GM06990 (cell line): ENCODE data around the gene SLC41A1.

Experiments used
- DNase-seq: peaks from one replicate; pipeline ENCODE4 v3.0.0-alpha.2; 2011; ENCODE audit not compliant: insufficient read length; ENCODE audit errors: extremely low read depth
- H3K27me3 ChIP-seq: replicated peaks from 2 replicates; pipeline ENCODE4 v1.6.0; 2011; ENCODE audit warnings: low read length; ENCODE audit not compliant: control insufficient read depth, insufficient read depth
- H3K36me3 ChIP-seq: 2 replicates; pipeline ENCODE4 v1.5.1; 2011; ENCODE audit warnings: low read length; ENCODE audit not compliant: control insufficient read depth, insufficient read depth
- H3K4me3 ChIP-seq: replicated peaks from 2 replicates; pipeline ENCODE4 v1.5.1; 2011; ENCODE audit warnings: low read depth, mild to moderate bottlenecking, control low read depth, low read length
- CTCF ChIP-seq: IDR thresholded peaks from 2 replicates; pipeline ENCODE4 v1.5.1; 2011; ENCODE audit warnings: low read length, control low read depth, mild to moderate bottlenecking, inconsistent platforms; ENCODE audit not compliant: insufficient read depth, poor library complexity, severe bottlenecking

SLC41A1 gene

GRCh38 chr1:205800427-205800826 is 12.6 kb downstream of the SLC41A1 start:
- no peaks in the 10 kb centered on the region for H3K27me3 ChIP-seq
- H3K4me3 ChIP-seq: no peak overlapping the region
- TF ChIP-seq CTCF: no peak
- H3K36me3 ChIP-seq: no peaks in the 10 kb centered on the region; the same call in 1 of the 2 replicates
- no peak for DNase-seq

GRCh38 chr1:205798577-205798976 is 14.4 kb downstream of the SLC41A1 start:
- Histone ChIP-seq H3K36me3 (no peaks in the 10 kb centered on the region; the same call in 1 of the 2 replicates), H3K27me3 (no peaks in the 10 kb centered on the region), H3K4me3 (no peak overlapping the region)
- DNase-seq: no peak
- TF ChIP-seq CTCF: no peak

- Histone ChIP-seq H3K36me3 (no peaks in the 10 kb centered on the region; the same call in 1 of the 2 replicates), H3K27me3 (no peaks in the 10 kb centered on the region), H3K4me3 (no peak overlapping the region)
- no peak for TF ChIP-seq CTCF
- no peak for DNase-seq
These were observed 15.8 kb downstream of the SLC41A1 start for GRCh38 chr1:205797168-205797567.

GRCh38 chr1:205794011-205794730 is 18.8 kb downstream of the SLC41A1 start:
- DNase-seq: no peak
- TF ChIP-seq CTCF: no peak
- no peak overlapping the region for H3K4me3 ChIP-seq
- no peaks in the 10 kb centered on the region for H3K27me3 ChIP-seq
- H3K36me3 ChIP-seq: no peaks in the 10 kb centered on the region

- no peak for DNase-seq
- Histone ChIP-seq H3K36me3 (no peaks in the 10 kb centered on the region), H3K4me3 (no peak overlapping the region), H3K27me3 (no peaks in the 10 kb centered on the region)
- TF ChIP-seq CTCF: no peak
These were observed 19.9 kb downstream of the SLC41A1 start for GRCh38 chr1:205792961-205793673.
